Duodenal mucosa (tissue), 2 donors: Measurements from ENCODE around the gene C15orf61.

Source experiments
- H3K27ac ChIP-seq: one replicate; pipeline ENCODE4 v1.7.0; 2013; ENCODE audit warnings: low read depth, low read length
- H3K27me3 ChIP-seq, 2 donors: one replicate each; pipeline ENCODE4 v1.7.0; 2013; ENCODE audit warnings: low read length in 2 of 2, control low read depth in 1 of 2; ENCODE audit not compliant: insufficient read depth in 2 of 2, control insufficient read depth in 1 of 2
- H3K36me3 ChIP-seq, 2 donors: one replicate each; pipeline ENCODE4 v1.7.0; 2013; ENCODE audit warnings: low read length in 2 of 2, control low read depth in 1 of 2; ENCODE audit not compliant: insufficient read depth in 2 of 2, control insufficient read depth in 1 of 2
- H3K4me1 ChIP-seq, 2 donors: one replicate each; pipeline ENCODE4 v1.7.0; 2013; ENCODE audit warnings: low read length in 2 of 2, control low read depth in 1 of 2; ENCODE audit not compliant: insufficient read depth in 2 of 2, control insufficient read depth in 1 of 2
- H3K4me3 ChIP-seq, 2 donors: one replicate each; pipeline ENCODE4 v1.7.0; 2013; ENCODE audit warnings: low read length in 2 of 2, low read depth in 1 of 2
- H3K9ac ChIP-seq, 2 donors: one replicate each; pipeline ENCODE4 v1.7.0; 2013; ENCODE audit warnings: low read length in 2 of 2, low read depth in 1 of 2
- H3K9me3 ChIP-seq, 2 donors: one replicate each; pipeline ENCODE4 v1.7.0; 2013; ENCODE audit warnings: low read length in 2 of 2, control low read depth in 1 of 2; ENCODE audit not compliant: control insufficient read depth in 1 of 2

C15orf61 gene

GRCh38 chr15:67563092-67563491, 42.2 kb downstream of the C15orf61 start:
- no peaks in the 10 kb centered on the region for H3K27me3 ChIP-seq
- H3K27ac ChIP-seq, result no peak overlapping the region
- H3K9ac ChIP-seq, result no peak overlapping the region
- H3K36me3 ChIP-seq, result peaks cover 9 to 17% of the 10 kb centered on the region in 2 donors
- H3K9me3 ChIP-seq, result no peaks in the 10 kb centered on the region
- no peak overlapping the region for H3K4me3 ChIP-seq
- H3K4me1 ChIP-seq, result no peaks in the 10 kb centered on the region

GRCh38 chr15:67564021-67564967, 43.4 kb downstream of the C15orf61 start:
- H3K9ac ChIP-seq, result no peak overlapping the region
- peaks cover 2 to 5% of the 10 kb centered on the region in 2 donors for H3K36me3 ChIP-seq
- no peak overlapping the region for H3K4me3 ChIP-seq
- H3K9me3 ChIP-seq, result no peaks in the 10 kb centered on the region
- H3K27me3 ChIP-seq, result no peaks in the 10 kb centered on the region
- H3K4me1 ChIP-seq, result peaks cover 0 to 4% of the 10 kb centered on the region in 2 donors
- no peak overlapping the region for H3K27ac ChIP-seq

GRCh38 chr15:67564968-67565345, 44.0 kb downstream of the C15orf61 start:
- Histone ChIP-seq H3K36me3 (peaks cover 0 to 5% of the 10 kb centered on the region in 2 donors), H3K27ac (no peak overlapping the region), H3K9ac (no peak overlapping the region), H3K4me1 (peaks cover 5 to 11% of the 10 kb centered on the region in 2 donors), H3K4me3 (no peak overlapping the region), H3K9me3 (no peaks in the 10 kb centered on the region), H3K27me3 (no peaks in the 10 kb centered on the region)

GRCh38 chr15:67569668-67570067, 48.7 kb downstream of the C15orf61 start:
- no peak overlapping the region for H3K27ac ChIP-seq

GRCh38 chr15:67570875-67571647, 50.1 kb downstream of the C15orf61 start:
- peaks cover 19 to 34% of the 10 kb centered on the region in 2 donors for H3K4me1 ChIP-seq
- no peaks in the 10 kb centered on the region for H3K36me3 ChIP-seq
- peak overlapping the region; percentile 34 for H3K27ac ChIP-seq
- H3K9ac ChIP-seq, result no peak overlapping the region
- no peaks in the 10 kb centered on the region for H3K9me3 ChIP-seq
- no peak overlapping the region for H3K4me3 ChIP-seq
- no peaks in the 10 kb centered on the region for H3K27me3 ChIP-seq

More at GRCh38 chr15:67569668-67570067, 48.7 kb downstream of the C15orf61 start:
- H3K36me3 ChIP-seq, result no peaks in the 10 kb centered on the region
- H3K9me3 ChIP-seq, result no peaks in the 10 kb centered on the region
- no peak overlapping the region for H3K4me3 ChIP-seq
- peaks cover 19 to 34% of the 10 kb centered on the region in 2 donors for H3K4me1 ChIP-seq
- no peak overlapping the region for H3K9ac ChIP-seq
- H3K27me3 ChIP-seq, result no peaks in the 10 kb centered on the region

- H3K9ac ChIP-seq, result peak overlapping the region; percentile 7 to 13
- H3K4me3 ChIP-seq, result peak overlapping the region; percentile 36
- H3K36me3 ChIP-seq, result no peaks in the 10 kb centered on the region
- H3K4me1 ChIP-seq, result peaks cover 19 to 34% of the 10 kb centered on the region in 2 donors
- no peaks in the 10 kb centered on the region for H3K9me3 ChIP-seq
- peak overlapping the region; percentile 28 for H3K27ac ChIP-seq
- H3K27me3 ChIP-seq, result no peaks in the 10 kb centered on the region
Observed at GRCh38 chr15:67571648-67572415, 50.9 kb downstream of the C15orf61 start.

GRCh38 chr15:67573194-67573593, 52.3 kb downstream of the C15orf61 start:
- peaks cover 19 to 34% of the 10 kb centered on the region in 2 donors for H3K4me1 ChIP-seq
- no peak overlapping the region for H3K27ac ChIP-seq
- H3K4me3 ChIP-seq, result no peak overlapping the region
- H3K9me3 ChIP-seq, result no peaks in the 10 kb centered on the region
- H3K27me3 ChIP-seq, result no peaks in the 10 kb centered on the region
- H3K9ac ChIP-seq, result no peak overlapping the region
- no peaks in the 10 kb centered on the region for H3K36me3 ChIP-seq

- H3K27ac ChIP-seq, result no peak overlapping the region
- peaks cover 13 to 22% of the 10 kb centered on the region in 2 donors for H3K4me1 ChIP-seq
- no peaks in the 10 kb centered on the region for H3K27me3 ChIP-seq
- H3K9ac ChIP-seq, result no peak overlapping the region
- H3K4me3 ChIP-seq, result no peak overlapping the region
- no peaks in the 10 kb centered on the region for H3K9me3 ChIP-seq
- H3K36me3 ChIP-seq, result no peaks in the 10 kb centered on the region
Observed at GRCh38 chr15:67575039-67575502, 54.1 kb downstream of the C15orf61 start.

GRCh38 chr15:67578020-67578600, 57.2 kb downstream of the C15orf61 start:
- no peaks in the 10 kb centered on the region for H3K36me3 ChIP-seq
- H3K9me3 ChIP-seq, result no peaks in the 10 kb centered on the region

More at GRCh38 chr15:67578020-67578600, 57.2 kb downstream of the C15orf61 start:
- no peak overlapping the region for H3K27ac ChIP-seq
- no peak overlapping the region for H3K9ac ChIP-seq
- H3K27me3 ChIP-seq, result no peaks in the 10 kb centered on the region
- no peak overlapping the region for H3K4me3 ChIP-seq
- H3K4me1 ChIP-seq, result no peaks in the 10 kb centered on the region
